H9 (cell line): ENCODE measurements around the gene PHLDB1. TPM values are rescaled to one million over a fixed set of nuclear protein-coding genes. Genes with fewer than 3 reads are reported as not detected.

ENCODE experiments used
- DNase-seq: peaks from one replicate; pipeline ENCODE4 v3.0.0-alpha.2; 2017
- H2AFZ ChIP-seq: one replicate; pipeline ENCODE4 v1.6.1; 2013; ENCODE audit warnings: mild to moderate bottlenecking, low read length, control low read depth, moderate library complexity
- H2AK5ac ChIP-seq: 2 replicates; pipeline ENCODE4 v1.6.1; 2013; ENCODE audit warnings: low read length, control low read depth, mixed read lengths; ENCODE audit not compliant: insufficient read length
- H2BK120ac ChIP-seq: one replicate; pipeline ENCODE4 v1.6.1; 2013; ENCODE audit warnings: low read depth, mild to moderate bottlenecking, low read length, control low read depth, inconsistent platforms; ENCODE audit not compliant: poor library complexity, severe bottlenecking
- H2BK12ac ChIP-seq: 2 replicates; pipeline ENCODE4 v1.6.1; 2013; ENCODE audit warnings: low read length, control low read depth, mixed read lengths, low read depth; ENCODE audit not compliant: insufficient read length
- H2BK15ac ChIP-seq: 2 replicates; pipeline ENCODE4 v1.6.1; 2013; ENCODE audit warnings: low read depth, low read length, control low read depth
- H2BK20ac ChIP-seq: one replicate; pipeline ENCODE4 v1.6.1; 2013; ENCODE audit warnings: low read depth, mild to moderate bottlenecking, low read length, control low read depth, inconsistent platforms; ENCODE audit not compliant: poor library complexity, severe bottlenecking
- H2BK5ac ChIP-seq: 2 replicates; pipeline ENCODE4 v1.6.1; 2013; ENCODE audit warnings: low read length, control low read depth, mixed read lengths; ENCODE audit not compliant: insufficient read length
- H3K14ac ChIP-seq: 2 replicates; pipeline ENCODE4 v1.6.1; 2013; ENCODE audit warnings: low read length, control low read depth; ENCODE audit not compliant: insufficient read depth
- H3K18ac ChIP-seq: 2 replicates; pipeline ENCODE4 v1.6.1; 2013; ENCODE audit warnings: low read depth, mild to moderate bottlenecking, mixed read lengths, low read length, control low read depth; ENCODE audit not compliant: insufficient read length
- H3K23ac ChIP-seq: 2 replicates; pipeline ENCODE4 v1.6.1; 2013; ENCODE audit warnings: low read length, control low read depth, mixed read lengths, low read depth; ENCODE audit not compliant: insufficient read length
- H3K23me2 ChIP-seq: 2 replicates; pipeline ENCODE4 v1.6.1; 2013; ENCODE audit warnings: low read depth, mild to moderate bottlenecking, mixed read lengths, low read length, control low read depth; ENCODE audit not compliant: insufficient read length, poor library complexity, severe bottlenecking
- H3K27ac ChIP-seq: 2 replicates; pipeline ENCODE4 v1.5.1; 2013; ENCODE audit warnings: low read length, control low read depth, mixed read lengths, low read depth; ENCODE audit not compliant: insufficient read length
- H3K27me3 ChIP-seq: 2 replicates; pipeline ENCODE4 v1.6.1; 2013; ENCODE audit warnings: low read length, control low read depth, inconsistent platforms; ENCODE audit not compliant: insufficient read depth
- H3K4ac ChIP-seq: 2 replicates; pipeline ENCODE4 v1.6.1; 2013; ENCODE audit warnings: low read depth, mild to moderate bottlenecking, control low read depth, inconsistent platforms, low read length, moderate library complexity
- H3K4me1 ChIP-seq: 2 replicates; pipeline ENCODE4 v1.6.1; 2013; ENCODE audit warnings: low read length, control low read depth, inconsistent platforms; ENCODE audit not compliant: insufficient read depth
- H3K4me2 ChIP-seq: 2 replicates; pipeline ENCODE4 v1.6.1; 2013; ENCODE audit warnings: low read length, control low read depth, mixed read lengths; ENCODE audit not compliant: insufficient read length, insufficient read depth
- H3K56ac ChIP-seq: 2 replicates; pipeline ENCODE4 v1.6.1; 2013; ENCODE audit warnings: low read depth, mild to moderate bottlenecking, mixed read lengths, low read length, control low read depth; ENCODE audit not compliant: insufficient read length
- H3K79me1 ChIP-seq: 2 replicates; pipeline ENCODE4 v1.6.1; 2013; ENCODE audit warnings: low read depth, mild to moderate bottlenecking, moderate library complexity, low read length, control low read depth, inconsistent platforms; ENCODE audit not compliant: insufficient read depth, poor library complexity, severe bottlenecking
- H3K79me2 ChIP-seq: 2 replicates; pipeline ENCODE4 v1.6.1; 2013; ENCODE audit warnings: low read length, control low read depth, inconsistent platforms; ENCODE audit not compliant: insufficient read depth
- H3K9ac ChIP-seq: 2 replicates; pipeline ENCODE4 v1.6.1; 2013; ENCODE audit warnings: low read length, control low read depth, mixed read lengths; ENCODE audit not compliant: insufficient read length; ENCODE audit errors: extremely low read depth
- H3K9me3 ChIP-seq: one replicate; pipeline ENCODE4 v1.6.1; 2013; ENCODE audit warnings: low read depth, low read length, inconsistent platforms; ENCODE audit not compliant: control insufficient read depth
- H3T11ph ChIP-seq: one replicate; pipeline ENCODE4 v1.6.1; 2013; ENCODE audit warnings: mild to moderate bottlenecking, low read length, control low read depth, inconsistent platforms
- H4K20me1 ChIP-seq: one replicate; pipeline ENCODE4 v1.6.1; 2013; ENCODE audit not compliant: control insufficient read depth, insufficient read length, insufficient read depth
- H4K5ac ChIP-seq: 2 replicates; pipeline ENCODE4 v1.6.1; 2013; ENCODE audit warnings: low read depth, mild to moderate bottlenecking, mixed read lengths, low read length, control low read depth; ENCODE audit not compliant: insufficient read length
- H4K8ac ChIP-seq: replicated peaks from 2 replicates; pipeline ENCODE4 v1.6.1; 2013; ENCODE audit warnings: low read length, control low read depth, mixed read lengths, low read depth; ENCODE audit not compliant: insufficient read length
- H4K91ac ChIP-seq: 2 replicates; pipeline ENCODE4 v1.6.1; 2013; ENCODE audit warnings: low read depth, mild to moderate bottlenecking, moderate library complexity, mixed read lengths, low read length, control low read depth; ENCODE audit not compliant: insufficient read length
- H3K27ac Mint-ChIP-seq, 3 experiments: 2 replicates in 2 of 3; 3 replicates in 1 of 3; pipeline ENCODE4 v1.8.0; 2020 to 2021; ENCODE audit warnings: mixed read lengths in 3 of 3, mild to moderate bottlenecking in 1 of 3, moderate library complexity in 1 of 3
- H3K27me3 Mint-ChIP-seq: 2 replicates; pipeline ENCODE4 v1.8.0; 2021; ENCODE audit warnings: low read depth, mild to moderate bottlenecking, moderate library complexity, mixed read lengths
- H3K36me3 Mint-ChIP-seq, 3 experiments: 2 replicates in 2 of 3; 3 replicates in 1 of 3; pipeline ENCODE4 v1.8.0; 2020 to 2021; ENCODE audit warnings: low read depth in 3 of 3, mixed read lengths in 3 of 3; ENCODE audit not compliant: insufficient read depth in 1 of 3
- H3K4me1 Mint-ChIP-seq, 2 experiments: 2 replicates each; pipeline ENCODE4 v1.8.0; 2020; ENCODE audit warnings: mixed read lengths in 2 of 2
- H3K4me3 Mint-ChIP-seq, 2 experiments: 2 replicates in 1 of 2; 3 replicates in 1 of 2; pipeline ENCODE4 v1.8.0; 2020 to 2021; ENCODE audit warnings: mild to moderate bottlenecking in 2 of 2, mixed read lengths in 2 of 2, moderate library complexity in 1 of 2
- H3K9me3 Mint-ChIP-seq, 2 experiments: 2 replicates in 1 of 2; 3 replicates in 1 of 2; pipeline ENCODE4 v1.8.0; 2020; ENCODE audit warnings: mild to moderate bottlenecking in 2 of 2, mixed read lengths in 2 of 2, moderate library complexity in 1 of 2
- CTCF ChIP-seq: fragments of 200-600 bp; sonication (generic); conservative IDR thresholded peaks from 3 replicates; pipeline ENCODE4 v1.8.0; 2021; ENCODE audit warnings: antibody characterized with exemption, mild to moderate bottlenecking
- WGBS: extraction: QIAGEN DNeasy Blood & Tissue Kit; methylation state at CpG from one replicate; pipeline ENCODE4 v1.1.7; 2013; ENCODE audit warnings: missing lambda C conversion rate, low lambda C conversion rate, mixed read lengths; ENCODE audit not compliant: insufficient read length; ENCODE audit errors: extremely low coverage; 5-methylcytosine and 5-hydroxymethylcytosine counted together
- total RNA-seq: library from RNA; stranded (reverse); gene quantifications from 2 replicates; pipeline ENCODE4 v1.2.1, GENCODE V29; 2021

PHLDB1 gene
- total RNA-seq, 1 experiment from 2014 or later, result 56.0 TPM

- H2BK120ac ChIP-seq, result no peak overlapping the region
- no peak for DNase-seq
- H3K27ac ChIP-seq, result no peak overlapping the region
- H3K4me1 ChIP-seq, result peaks cover 10% of the 10 kb centered on the region; the same call in 1 of the 2 replicates
- H3K14ac ChIP-seq, result no peak overlapping the region; the same call in 1 of the 2 replicates
- H4K8ac ChIP-seq, result no peak overlapping the region
- H2BK5ac ChIP-seq, result no peak overlapping the region
- H3K9ac ChIP-seq, result no peak overlapping the region
- Mint-ChIP-seq H3K36me3 (no peaks in the 10 kb centered on the region; a peak in 1 of 7 replicates), H3K4me1 (peaks cover 80 to 83% of the 10 kb centered on the region in 2 experiments), H3K27me3 (peaks cover 5% of the 10 kb centered on the region; the same call in 1 of the 2 replicates), H3K27ac (peak overlapping the region in 2 of 3 experiments; percentile 6 to 79; a peak in 4 of 7 replicates), H3K4me3 (peak overlapping the region in 1 of 2 experiments; percentile 10; a peak in 1 of 5 replicates), H3K9me3 (no peaks in the 10 kb centered on the region)
- H2BK12ac ChIP-seq, result no peak overlapping the region
- H3K9me3 ChIP-seq, result no peaks in the 10 kb centered on the region
- no peak overlapping the region for H2AFZ ChIP-seq
- no peaks in the 10 kb centered on the region for H4K20me1 ChIP-seq
- no peak overlapping the region for H3K4ac ChIP-seq
- H2AK5ac ChIP-seq, result no peak overlapping the region
- H3K56ac ChIP-seq, result no peak overlapping the region
- H3K23ac ChIP-seq, result no peak overlapping the region
- H3K18ac ChIP-seq, result no peak overlapping the region
- no peaks in the 10 kb centered on the region for H3K79me1 ChIP-seq
- H2BK20ac ChIP-seq, result no peak overlapping the region
- H3K4me2 ChIP-seq, result no peak overlapping the region
- no peak overlapping the region for H4K91ac ChIP-seq
- no peaks in the 10 kb centered on the region; the same call in 1 of the 2 replicates for H3K79me2 ChIP-seq
- no CpG with 5 or more reads among the region's 11 CpGs for whole genome bisulfite sequencing
- H2BK15ac ChIP-seq, result no peak overlapping the region
- no peak for TF ChIP-seq CTCF
- H4K5ac ChIP-seq, result no peak overlapping the region
- H3K27me3 ChIP-seq, result no peaks in the 10 kb centered on the region; the same call in 1 of the 2 replicates
- H3K23me2 ChIP-seq, result peaks cover 9% of the 10 kb centered on the region
- H3T11ph ChIP-seq, result no peak overlapping the region
Observed at GRCh38 chr11:118618115-118618990, 10.9 kb downstream of the PHLDB1 start.
